B cell (primary cell): ENCODE measurements around the gene SAP30L. TPM values are rescaled to one million over a fixed set of nuclear protein-coding genes. Genes with fewer than 3 reads are reported as not detected.

Experiments used
- ATAC-seq: fragments of 200-7000 bp; cut with Tn5 transposase; one replicate; pipeline ENCODE4 v1.10.0; 2021; ENCODE audit warnings: low read depth, mild to moderate bottlenecking, moderate number of reproducible peaks, moderate library complexity
- CTCF ChIA-PET: fragments of 350-600 bp; sonication (Branson Sonifier 250); formaldehyde crosslinking; loops from one replicate; lab custom pipeline; 2021; ENCODE audit warnings: antibody characterized with exemption, inconsistent platforms; lab: Charles Lee
- POLR2A ChIA-PET: fragments of 350-600 bp; sonication (Branson Sonifier 250); formaldehyde crosslinking; loops from one replicate; lab custom pipeline; 2021; ENCODE audit warnings: antibody characterized with exemption; lab: Charles Lee
- DNase-seq: peaks from one replicate; pipeline ENCODE4 v3.0.0; 2013
- H2AFZ ChIP-seq: 2 replicates; pipeline ENCODE4 v1.6.1; 2012; ENCODE audit warnings: mild to moderate bottlenecking, low read depth, low read length; ENCODE audit not compliant: insufficient read depth, poor library complexity, severe bottlenecking
- H3K27ac ChIP-seq, 2 donors: 1 replicate in 1 of 2; 2 replicates in 1 of 2; pipeline ENCODE4 v1.5.1; 2012 to 2013; ENCODE audit warnings: low read length in 2 of 2, mild to moderate bottlenecking in 2 of 2, moderate library complexity in 1 of 2
- H3K27me3 ChIP-seq, 4 experiments: fragments of 200-600 bp in 1 of 4; sonication (generic) in 1 of 4; replicated peaks in 1 of 4; 1 replicate in 2 of 4; 2 replicates in 2 of 4; pipeline versions ENCODE4 v1.6.1 to v1.7.0; 2013 to 2016; ENCODE audit warnings: low read length in 3 of 4, mild to moderate bottlenecking in 2 of 4, mixed read lengths in 1 of 4, moderate library complexity in 1 of 4; ENCODE audit not compliant: insufficient read depth in 4 of 4, control insufficient read depth in 3 of 4; ENCODE audit errors: control extremely low read depth in 1 of 4
- H3K36me3 ChIP-seq, 2 experiments: replicated peaks in 1 of 2; 1 replicate in 1 of 2; 2 replicates in 1 of 2; pipeline versions ENCODE4 v1.6.1 to v1.7.1; 2013; ENCODE audit warnings: low read length in 1 of 2; ENCODE audit not compliant: insufficient read depth in 2 of 2, control insufficient read depth in 1 of 2; ENCODE audit errors: control extremely low read depth in 1 of 2, extremely low read depth in 1 of 2
- H3K4me1 ChIP-seq, 2 donors: fragments of 200-600 bp in 1 of 2; sonication (generic) in 1 of 2; 1 replicate in 1 of 2; 2 replicates in 1 of 2; pipeline versions ENCODE4 v1.5.1 to v1.6.1; 2013 to 2017; ENCODE audit warnings: low read length in 2 of 2; ENCODE audit not compliant: control insufficient read depth in 2 of 2, insufficient read depth in 2 of 2
- H3K4me2 ChIP-seq: replicated peaks from 2 replicates; pipeline ENCODE3; 2012; ENCODE audit warnings: mild to moderate bottlenecking, low read depth, low read length; ENCODE audit not compliant: poor library complexity, severe bottlenecking
- H3K4me3 ChIP-seq, 5 experiments: fragments of 200-600 bp in 1 of 5; sonication (generic) in 1 of 5; 1 replicate in 3 of 5; 2 replicates in 2 of 5; pipeline versions ENCODE4 v1.5.1 to v1.7.0; 2011 to 2016; ENCODE audit warnings: low read length in 4 of 5, mild to moderate bottlenecking in 4 of 5, low read depth in 2 of 5, control low read depth in 1 of 5, moderate library complexity in 1 of 5; ENCODE audit not compliant: insufficient read depth in 1 of 5; ENCODE audit errors: control extremely low read depth in 1 of 5, extremely low read depth in 1 of 5
- H3K79me2 ChIP-seq: fragments of 200-600 bp; sonication (generic); one replicate; pipeline ENCODE4 v1.6.0; 2016; ENCODE audit warnings: low read length; ENCODE audit not compliant: control insufficient read depth, insufficient read depth
- H3K9ac ChIP-seq: fragments of 200-600 bp; sonication (generic); 2 replicates; pipeline ENCODE4 v1.6.1; 2017; ENCODE audit warnings: mild to moderate bottlenecking, low read length, moderate library complexity
- H3K9me3 ChIP-seq, 3 donors: one replicate each; pipeline versions ENCODE4 v1.6.1 to v1.7.1; 2013; ENCODE audit warnings: low read length in 2 of 3; ENCODE audit not compliant: control insufficient read depth in 2 of 3, insufficient read depth in 1 of 3; ENCODE audit errors: control extremely low read depth in 1 of 3
- H4K20me1 ChIP-seq: 2 replicates; pipeline ENCODE4 v1.6.0; 2012; ENCODE audit warnings: mild to moderate bottlenecking, low read length; ENCODE audit not compliant: insufficient read depth, control insufficient read depth, poor library complexity, severe bottlenecking
- H3K27ac Mint-ChIP-seq: one replicate; pipeline ENCODE4 v1.8.0; 2021; ENCODE audit warnings: mixed read lengths
- H3K27me3 Mint-ChIP-seq: one replicate; pipeline ENCODE4 v1.8.0; 2021; ENCODE audit warnings: mixed read lengths
- H3K4me1 Mint-ChIP-seq: one replicate; pipeline ENCODE4 v1.8.0; 2021; ENCODE audit warnings: mixed read lengths
- H3K4me3 Mint-ChIP-seq: one replicate; pipeline ENCODE4 v1.8.0; 2021; ENCODE audit warnings: mixed read lengths
- H3K9me3 Mint-ChIP-seq: one replicate; pipeline ENCODE4 v1.8.0; 2022; ENCODE audit warnings: mixed read lengths; ENCODE audit not compliant: insufficient read depth
- EZH2 ChIP-seq: IDR thresholded peaks from 2 replicates; pipeline ENCODE4 v1.6.1; 2012; ENCODE audit warnings: borderline replicate concordance, low read depth, mild to moderate bottlenecking, moderate library complexity, low read length; ENCODE audit not compliant: insufficient read depth, poor library complexity, severe bottlenecking
- WGBS: methylation state at CpG from one replicate; pipeline ENCODE4 v1.1.5; 2013; ENCODE audit warnings: missing lambda C conversion rate; ENCODE audit not compliant: insufficient coverage; 5-methylcytosine and 5-hydroxymethylcytosine counted together
- intact Hi-C: fragments of 100-400 bp; cut with micrococcal nuclease; formaldehyde crosslinking; loops from one replicate; pipeline ENCODE4 v1.10.0; 2022
- polyA plus RNA-seq: library from polyadenylated mRNA; depleted of rRNA; stranded (reverse); fragments of >200 nt; gene quantifications from 2 replicates; pipeline ENCODE4 v1.2.3, GENCODE V29; 2012
- total RNA-seq, 2 donors: library from RNA; stranded (reverse); fragments of 120-200 nt in 1 of 2; gene quantifications; 1 replicate in 1 of 2; 2 replicates in 1 of 2; pipeline versions ENCODE4 v1.2.3 to v1.2.4, GENCODE V29; 2013 to 2022
- TF ChIP-seq, protein P1 (sequence below): fragments of 200-600 bp; IDR thresholded peaks from one replicate; pipeline ENCODE4 v1.8.0; 2022; ENCODE audit warnings: antibody characterized with exemption, mild to moderate bottlenecking

Gene SAP30L
- total and polyA plus RNA-seq, 2 donors (not counting 1 experiment from before 2014, with no cell fraction given): 34.8 to 41.5 TPM

DNA sequence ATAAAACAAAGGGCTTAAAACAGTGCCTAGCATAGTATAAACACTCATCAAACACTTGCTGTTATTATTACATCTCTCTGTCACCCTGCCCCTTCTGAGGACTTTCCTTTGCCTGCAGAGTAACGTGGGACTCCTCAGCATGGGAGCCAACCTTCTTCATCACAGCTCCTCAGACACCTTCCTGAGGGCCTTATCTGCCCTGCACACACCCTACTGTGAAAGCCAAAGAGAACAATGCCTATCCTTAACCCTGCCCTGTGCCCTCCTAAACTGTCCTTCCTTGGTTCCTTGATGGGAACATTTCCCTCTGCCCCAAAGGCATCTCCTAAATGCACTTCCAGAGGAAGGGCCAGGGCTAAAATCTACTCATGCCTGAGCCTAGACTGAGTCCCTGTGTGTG lies 52.8 kb downstream of the SAP30L start:
- no peaks in the 10 kb centered on the region for H4K20me1 ChIP-seq
- H2AFZ ChIP-seq: no peak overlapping the region
- WGBS: 60% methylated on average over 1 of the region's 1 CpG
- peaks cover 10% of the 10 kb centered on the region for H3K4me1 Mint-ChIP-seq
- H3K27ac Mint-ChIP-seq: no peak overlapping the region
- no peak for TF ChIP-seq EZH2
- no peak overlapping the region for H3K9ac ChIP-seq
- ATAC-seq (no peak), DNase-seq (no peak)
- H3K27ac ChIP-seq: no peak overlapping the region
- no peak overlapping the region for H3K4me3 ChIP-seq
- H3K79me2 ChIP-seq: no peaks in the 10 kb centered on the region
- CTCF ChIA-PET: no interaction called here
- H3K4me2 ChIP-seq: no peak overlapping the region
- peaks cover 0 to 8% (median 0%) of the 10 kb centered on the region in 3 donors for H3K9me3 ChIP-seq
- no peaks in the 10 kb centered on the region for H3K36me3 ChIP-seq
- H3K9me3 Mint-ChIP-seq: no peaks in the 10 kb centered on the region
- POLR2A ChIA-PET: no interaction called here
- H3K27me3 ChIP-seq: peaks cover 0 to 16% (median 11%) of the 10 kb centered on the region in 4 experiments
- intact Hi-C loops: no loop called here
- peaks cover 29% of the 10 kb centered on the region for H3K27me3 Mint-ChIP-seq
- peaks cover 1 to 10% of the 10 kb centered on the region in 2 donors for H3K4me1 ChIP-seq
- no peak overlapping the region for H3K4me3 Mint-ChIP-seq

GRCh38 chr5:154498994-154499393 lies 53.2 kb downstream of the SAP30L start:
- H3K9ac ChIP-seq: no peak overlapping the region
- no peaks in the 10 kb centered on the region for H3K36me3 ChIP-seq
- H3K27me3 ChIP-seq: peaks cover 0 to 12% (median 11%) of the 10 kb centered on the region in 4 experiments
- H3K27ac ChIP-seq: no peak overlapping the region
- ChIA-PET POLR2A (no interaction called here), CTCF (no interaction called here)
- peaks cover 12% of the 10 kb centered on the region for H3K4me1 Mint-ChIP-seq
- 100% methylated on average over 1 of the region's 2 CpGs for WGBS
- H3K27ac Mint-ChIP-seq: no peak overlapping the region
- TF ChIP-seq EZH2: no peak
- TF ChIP-seq, protein P1, sequence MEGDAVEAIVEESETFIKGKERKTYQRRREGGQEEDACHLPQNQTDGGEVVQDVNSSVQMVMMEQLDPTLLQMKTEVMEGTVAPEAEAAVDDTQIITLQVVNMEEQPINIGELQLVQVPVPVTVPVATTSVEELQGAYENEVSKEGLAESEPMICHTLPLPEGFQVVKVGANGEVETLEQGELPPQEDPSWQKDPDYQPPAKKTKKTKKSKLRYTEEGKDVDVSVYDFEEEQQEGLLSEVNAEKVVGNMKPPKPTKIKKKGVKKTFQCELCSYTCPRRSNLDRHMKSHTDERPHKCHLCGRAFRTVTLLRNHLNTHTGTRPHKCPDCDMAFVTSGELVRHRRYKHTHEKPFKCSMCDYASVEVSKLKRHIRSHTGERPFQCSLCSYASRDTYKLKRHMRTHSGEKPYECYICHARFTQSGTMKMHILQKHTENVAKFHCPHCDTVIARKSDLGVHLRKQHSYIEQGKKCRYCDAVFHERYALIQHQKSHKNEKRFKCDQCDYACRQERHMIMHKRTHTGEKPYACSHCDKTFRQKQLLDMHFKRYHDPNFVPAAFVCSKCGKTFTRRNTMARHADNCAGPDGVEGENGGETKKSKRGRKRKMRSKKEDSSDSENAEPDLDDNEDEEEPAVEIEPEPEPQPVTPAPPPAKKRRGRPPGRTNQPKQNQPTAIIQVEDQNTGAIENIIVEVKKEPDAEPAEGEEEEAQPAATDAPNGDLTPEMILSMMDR: no peak
- peaks cover 25% of the 10 kb centered on the region for H3K27me3 Mint-ChIP-seq
- intact Hi-C loops: no loop called here
- H3K4me1 ChIP-seq: peaks cover 2 to 12% of the 10 kb centered on the region in 2 donors
- H3K4me3 ChIP-seq: no peak overlapping the region
- no peak overlapping the region for H3K4me3 Mint-ChIP-seq
- H3K4me2 ChIP-seq: no peak overlapping the region
- no peak for DNase-seq
- no peak for ATAC-seq
- no peaks in the 10 kb centered on the region for H3K79me2 ChIP-seq
- no peaks in the 10 kb centered on the region for H3K9me3 Mint-ChIP-seq
- peaks cover 0 to 8% (median 0%) of the 10 kb centered on the region in 3 donors for H3K9me3 ChIP-seq
- no peaks in the 10 kb centered on the region for H4K20me1 ChIP-seq
- H2AFZ ChIP-seq: no peak overlapping the region
